ENCODE data around the gene DPYSL3.
A peak's percentile ranks its signal among the peaks of the same experiment; 100 is the strongest.

DPYSL3 gene

GRCh38 chr5:147437161-147437596 lies 72.7 kb downstream of the DPYSL3 start:
- no peak for DNase-seq

GRCh38 chr5:147436596-147436995 lies 73.3 kb downstream of the DPYSL3 start:
- no peak for DNase-seq

- DNase-seq = no peak
These were observed 75.8 kb downstream of the DPYSL3 start for GRCh38 chr5:147434049-147434448.

- DNase-seq = no peak
These were observed 77.5 kb downstream of the DPYSL3 start for GRCh38 chr5:147432323-147432722.

GRCh38 chr5:147431586-147431985 lies 78.3 kb downstream of the DPYSL3 start:
- DNase-seq = no peak

- DNase-seq = no peak
These were observed 79.2 kb downstream of the DPYSL3 start for GRCh38 chr5:147430628-147431027.

GRCh38 chr5:147427521-147428401 lies 82.1 kb downstream of the DPYSL3 start:
- DNase-seq = no peak

- no peak for DNase-seq
These were observed 83.1 kb downstream of the DPYSL3 start for GRCh38 chr5:147426640-147427327.

GRCh38 chr5:147418613-147419012 lies 91.3 kb downstream of the DPYSL3 start:
- DNase-seq = no peak

- peak; percentile 94 for DNase-seq
These were observed 92.6 kb downstream of the DPYSL3 start for GRCh38 chr5:147417135-147417813.

- no peak for DNase-seq
These were observed 94.2 kb downstream of the DPYSL3 start for GRCh38 chr5:147415651-147416050.

- no peak for DNase-seq
These were observed 96.6 kb downstream of the DPYSL3 start for GRCh38 chr5:147413266-147413665.

GRCh38 chr5:147412561-147412960 lies 97.3 kb downstream of the DPYSL3 start:
- DNase-seq = no peak

GRCh38 chr5:147411359-147412319 lies 98.2 kb downstream of the DPYSL3 start:
- no peak for DNase-seq

- no peak for DNase-seq
These were observed 99.1 kb downstream of the DPYSL3 start for GRCh38 chr5:147410496-147411358.

- no peak for DNase-seq
These were observed 100.9 kb downstream of the DPYSL3 start for GRCh38 chr5:147408980-147409379.

GRCh38 chr5:147407094-147407681 lies 102.7 kb downstream of the DPYSL3 start:
- DNase-seq = no peak

- DNase-seq = no peak
These were observed 103.2 kb downstream of the DPYSL3 start for GRCh38 chr5:147406636-147407035.

GRCh38 chr5:147404706-147405105 lies 105.2 kb downstream of the DPYSL3 start:
- DNase-seq = no peak

- no peak for DNase-seq
These were observed 105.9 kb downstream of the DPYSL3 start for GRCh38 chr5:147403651-147404640.

All from DMS79 treated with DMSO at 0.1 percent for 48 hours (cell line).